Measurements from ENCODE around the gene UBE4A. TPM values are rescaled to one million over a fixed set of nuclear protein-coding genes. Genes with fewer than 3 reads are reported as not detected.

The UBE4A gene, protein sequence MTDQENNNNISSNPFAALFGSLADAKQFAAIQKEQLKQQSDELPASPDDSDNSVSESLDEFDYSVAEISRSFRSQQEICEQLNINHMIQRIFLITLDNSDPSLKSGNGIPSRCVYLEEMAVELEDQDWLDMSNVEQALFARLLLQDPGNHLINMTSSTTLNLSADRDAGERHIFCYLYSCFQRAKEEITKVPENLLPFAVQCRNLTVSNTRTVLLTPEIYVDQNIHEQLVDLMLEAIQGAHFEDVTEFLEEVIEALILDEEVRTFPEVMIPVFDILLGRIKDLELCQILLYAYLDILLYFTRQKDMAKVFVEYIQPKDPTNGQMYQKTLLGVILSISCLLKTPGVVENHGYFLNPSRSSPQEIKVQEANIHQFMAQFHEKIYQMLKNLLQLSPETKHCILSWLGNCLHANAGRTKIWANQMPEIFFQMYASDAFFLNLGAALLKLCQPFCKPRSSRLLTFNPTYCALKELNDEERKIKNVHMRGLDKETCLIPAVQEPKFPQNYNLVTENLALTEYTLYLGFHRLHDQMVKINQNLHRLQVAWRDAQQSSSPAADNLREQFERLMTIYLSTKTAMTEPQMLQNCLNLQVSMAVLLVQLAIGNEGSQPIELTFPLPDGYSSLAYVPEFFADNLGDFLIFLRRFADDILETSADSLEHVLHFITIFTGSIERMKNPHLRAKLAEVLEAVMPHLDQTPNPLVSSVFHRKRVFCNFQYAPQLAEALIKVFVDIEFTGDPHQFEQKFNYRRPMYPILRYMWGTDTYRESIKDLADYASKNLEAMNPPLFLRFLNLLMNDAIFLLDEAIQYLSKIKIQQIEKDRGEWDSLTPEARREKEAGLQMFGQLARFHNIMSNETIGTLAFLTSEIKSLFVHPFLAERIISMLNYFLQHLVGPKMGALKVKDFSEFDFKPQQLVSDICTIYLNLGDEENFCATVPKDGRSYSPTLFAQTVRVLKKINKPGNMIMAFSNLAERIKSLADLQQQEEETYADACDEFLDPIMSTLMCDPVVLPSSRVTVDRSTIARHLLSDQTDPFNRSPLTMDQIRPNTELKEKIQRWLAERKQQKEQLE
- 100 to 1,000 TPM in 1 of 12 donors, 10 to 100 TPM in 11; 20.3 to 160 (median 25.9) TPM for polyA plus RNA-seq (ENCODE audit: insufficient read length in 12 of 12)
- long read RNA-seq, donor 1, partial matches to known transcripts: 47 of 47 reads
- long read RNA-seq, donor 1, other reads (novel, unspliced or antisense): 0 of 47 reads
- long read RNA-seq, donor 2, full-length matches to known transcripts: 1 of 1 reads
- long read RNA-seq, donor 2, partial matches to known transcripts: 0 of 1 reads
- long read RNA-seq, donor 2, other reads (novel, unspliced or antisense): 0 of 1 reads
- long read RNA-seq, donor 3: 0 reads
- long read RNA-seq, donor 4: 0 reads
- long read RNA-seq, donor 5: 0 reads
- long read RNA-seq, donor 6: 0 reads
- long read RNA-seq, donor 7: 0 reads
- long read RNA-seq, donor 8, full-length matches to known transcripts: 2 of 51 reads
- long read RNA-seq, donor 8, partial matches to known transcripts: 49 of 51 reads
- long read RNA-seq, donor 8, other reads (novel, unspliced or antisense): 0 of 51 reads
- long read RNA-seq, donor 9: 0 reads
- long read RNA-seq, donor 10, full-length matches to known transcripts: 2 of 2 reads
- long read RNA-seq, donor 10, partial matches to known transcripts: 0 of 2 reads
- long read RNA-seq, donor 10, other reads (novel, unspliced or antisense): 0 of 2 reads
- long read RNA-seq, donor 11, full-length matches to known transcripts: 2 of 8 reads
- long read RNA-seq, donor 11, partial matches to known transcripts: 6 of 8 reads
- long read RNA-seq, donor 11, other reads (novel, unspliced or antisense): 0 of 8 reads

DNA sequence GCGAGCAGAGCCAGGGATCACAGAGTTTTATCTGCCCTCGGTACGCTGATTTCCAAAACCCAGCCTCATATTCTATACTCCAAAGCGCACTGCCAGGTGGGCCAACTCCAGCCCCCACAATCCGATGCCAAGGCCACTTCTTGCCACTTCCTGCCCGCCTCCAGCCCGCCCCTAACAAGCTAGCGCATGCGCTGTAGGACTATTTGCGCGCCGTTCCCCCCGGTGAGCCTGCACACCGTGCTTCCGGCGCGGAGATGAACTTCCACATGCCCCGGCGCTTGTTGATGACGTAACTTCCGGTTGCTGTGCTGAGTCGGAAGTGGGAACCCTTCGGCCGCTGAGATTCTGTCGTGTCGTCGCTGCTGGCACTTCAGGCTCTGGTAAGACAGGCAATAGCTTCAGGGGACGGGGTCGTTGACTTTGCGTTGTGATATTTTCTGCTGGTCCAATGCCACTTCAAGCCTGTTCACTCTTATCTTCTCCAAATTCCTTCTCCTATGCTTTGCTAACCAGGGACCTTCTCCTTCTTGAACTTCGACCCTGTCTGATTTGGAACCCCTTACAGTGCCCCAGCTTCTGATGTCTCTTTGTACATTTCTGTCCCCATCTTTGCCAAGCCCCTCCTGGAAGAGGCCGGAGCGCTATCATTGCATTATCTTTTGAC, at the start of gene UBE4A:
Gene UBE4A (plus strand): TSS at position 306 of the 664 bp plus-strand sequence. CDS start 5,481 bp downstream, outside the sequence.
- DNase-seq: peak; percentile 95

DNA sequence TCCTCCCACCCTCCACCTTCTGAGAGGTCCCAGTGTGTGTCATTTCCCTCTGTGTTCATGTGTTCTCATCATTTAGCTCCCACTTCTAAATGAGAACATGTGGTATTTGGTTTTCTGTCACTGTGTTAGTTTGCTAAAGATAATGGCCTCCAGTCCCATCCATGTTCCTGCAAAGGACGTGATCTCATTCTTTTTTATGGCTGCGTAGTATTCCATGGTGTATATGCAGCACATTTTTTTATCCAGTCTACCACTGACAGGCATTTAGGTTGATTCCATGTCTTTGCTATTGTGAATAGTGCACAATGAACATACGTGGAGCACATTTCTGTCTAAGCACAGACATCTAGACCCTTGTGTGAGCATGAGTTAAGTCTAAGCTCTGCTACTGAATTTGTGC, 49.1 kb upstream of the UBE4A start:
- DNase-seq: no peak

DNA sequence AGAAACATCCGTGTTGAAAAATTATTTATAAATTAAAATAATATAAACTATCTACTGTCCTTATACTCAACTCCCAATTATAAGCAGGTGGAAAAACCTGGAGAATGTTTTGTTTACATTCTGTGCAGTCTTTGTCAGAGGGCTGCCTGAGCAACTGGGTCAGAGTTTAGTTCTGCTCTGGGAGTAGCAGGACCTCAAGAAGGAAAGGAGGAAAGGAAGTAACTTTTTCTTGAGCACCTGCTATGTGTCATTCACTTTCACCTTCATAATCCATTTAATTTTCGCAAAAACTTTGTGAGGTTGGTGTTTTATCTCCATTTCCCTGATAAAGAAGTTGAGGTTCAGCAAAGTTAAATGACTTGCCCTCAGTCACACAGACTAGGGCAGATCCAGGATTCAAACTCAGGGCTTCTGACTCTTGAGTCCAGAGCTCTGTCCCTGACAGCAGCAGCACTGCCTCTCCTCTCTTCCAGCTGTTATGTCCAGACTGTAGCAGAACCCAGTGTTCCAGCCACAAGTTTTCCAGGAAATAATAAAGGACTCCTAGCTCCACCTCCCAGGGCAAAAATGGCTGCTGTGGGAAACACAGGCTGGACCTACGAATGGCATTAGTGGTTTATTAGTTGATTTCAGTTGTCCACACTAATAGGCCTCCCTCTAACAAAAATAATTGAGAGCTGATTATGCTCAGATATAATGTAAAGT, 48.5 kb upstream of the UBE4A start:
- no peak for DNase-seq

DNA sequence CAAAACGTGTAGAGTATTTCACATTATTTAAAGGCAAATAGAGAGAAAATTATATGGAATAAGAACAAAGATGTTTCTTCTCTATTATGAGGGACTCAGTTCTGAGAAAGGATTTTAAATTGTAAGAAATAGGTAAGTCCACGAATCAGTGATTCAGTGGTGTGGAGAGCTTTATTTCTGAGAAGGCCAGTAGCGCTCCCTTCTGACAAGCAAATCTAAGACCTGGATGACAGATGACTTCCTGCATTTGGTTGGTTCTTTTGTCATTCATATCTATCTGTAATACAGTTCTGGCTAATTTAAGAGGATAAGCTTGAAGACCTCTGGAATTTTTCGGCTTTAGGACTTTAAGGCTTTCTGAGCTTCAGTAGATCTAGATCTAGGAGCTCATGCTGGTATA, 47.9 kb upstream of the UBE4A start:
- no peak for DNase-seq

DNA sequence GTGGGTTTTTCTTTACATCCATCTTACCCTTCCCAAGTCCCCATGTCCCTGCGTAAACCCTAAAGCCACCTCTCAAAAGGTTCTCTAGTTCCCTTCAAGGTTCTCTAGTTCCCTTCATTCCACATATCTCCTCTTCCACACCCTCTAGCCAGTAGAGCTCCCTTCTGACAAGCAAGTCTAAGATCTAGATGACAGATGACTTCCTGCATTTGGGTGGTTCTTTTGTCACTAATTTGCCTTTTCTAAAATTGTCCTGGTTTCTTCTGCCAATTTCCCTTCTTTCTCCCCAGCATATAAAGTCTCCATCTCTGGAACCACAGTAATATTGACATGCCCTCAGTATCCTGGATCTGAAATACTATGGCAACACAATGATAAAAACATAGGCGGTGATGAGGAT, 47.1 kb upstream of the UBE4A start:
- no peak for DNase-seq

DNA sequence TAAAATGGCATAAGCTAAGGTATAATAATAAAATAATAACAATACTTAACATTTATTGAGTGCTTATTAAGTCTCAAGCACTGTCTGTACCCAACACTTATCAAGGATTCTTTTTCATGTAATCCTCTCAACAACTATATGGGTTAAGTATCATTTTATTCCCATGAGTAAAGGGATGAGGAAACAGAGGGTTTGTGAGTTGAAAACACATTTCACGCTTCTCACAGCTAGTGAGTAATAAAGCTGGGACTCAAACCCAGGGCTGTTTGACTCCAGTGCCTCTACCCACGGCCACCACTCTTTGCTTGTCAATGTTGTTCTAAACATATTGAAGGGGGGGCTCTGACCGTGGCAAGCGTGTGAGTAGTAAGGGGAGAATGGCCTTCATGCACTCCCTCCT, 46.2 kb upstream of the UBE4A start:
- DNase-seq: no peak

DNA sequence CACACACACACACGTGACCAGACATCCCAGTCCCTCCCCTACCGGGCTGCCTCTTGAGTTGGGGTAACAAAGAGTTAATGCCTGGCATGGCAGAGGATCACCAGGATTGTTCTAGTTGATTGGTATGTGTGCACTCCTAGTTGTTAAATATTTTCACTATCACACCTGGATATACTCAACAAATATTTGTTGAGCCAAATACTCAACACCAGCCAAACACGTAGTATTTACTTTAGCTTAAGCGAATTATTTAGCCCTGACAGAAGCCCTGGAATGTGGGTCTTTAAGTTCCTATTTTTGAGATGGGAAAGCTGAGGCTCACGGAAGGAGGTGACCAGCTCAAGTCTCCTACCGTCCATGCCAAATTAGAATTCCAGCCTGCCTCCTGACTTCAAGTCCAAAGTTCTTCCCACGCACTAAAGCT, 44.4 kb upstream of the UBE4A start:
- DNase-seq: no peak

DNA sequence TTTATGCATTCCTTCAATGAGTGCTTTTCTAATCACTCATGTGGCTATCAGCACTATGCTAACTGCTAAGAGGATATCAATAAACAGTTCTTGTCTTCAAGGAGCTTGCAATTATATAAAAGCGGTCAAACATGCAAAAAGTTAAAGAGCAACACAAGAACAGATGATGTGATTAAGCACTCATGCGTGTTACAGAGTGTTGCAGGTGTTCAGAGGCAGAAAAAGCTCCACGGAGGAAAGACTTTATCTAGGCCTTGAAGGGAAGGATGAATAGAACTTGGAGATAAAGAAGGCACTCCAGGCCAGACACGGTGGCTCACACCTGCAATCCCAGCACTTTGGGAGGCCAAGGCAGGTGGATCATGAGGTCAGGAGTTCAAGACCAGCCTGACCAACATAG, 41.3 kb upstream of the UBE4A start:
- DNase-seq: no peak

DNA sequence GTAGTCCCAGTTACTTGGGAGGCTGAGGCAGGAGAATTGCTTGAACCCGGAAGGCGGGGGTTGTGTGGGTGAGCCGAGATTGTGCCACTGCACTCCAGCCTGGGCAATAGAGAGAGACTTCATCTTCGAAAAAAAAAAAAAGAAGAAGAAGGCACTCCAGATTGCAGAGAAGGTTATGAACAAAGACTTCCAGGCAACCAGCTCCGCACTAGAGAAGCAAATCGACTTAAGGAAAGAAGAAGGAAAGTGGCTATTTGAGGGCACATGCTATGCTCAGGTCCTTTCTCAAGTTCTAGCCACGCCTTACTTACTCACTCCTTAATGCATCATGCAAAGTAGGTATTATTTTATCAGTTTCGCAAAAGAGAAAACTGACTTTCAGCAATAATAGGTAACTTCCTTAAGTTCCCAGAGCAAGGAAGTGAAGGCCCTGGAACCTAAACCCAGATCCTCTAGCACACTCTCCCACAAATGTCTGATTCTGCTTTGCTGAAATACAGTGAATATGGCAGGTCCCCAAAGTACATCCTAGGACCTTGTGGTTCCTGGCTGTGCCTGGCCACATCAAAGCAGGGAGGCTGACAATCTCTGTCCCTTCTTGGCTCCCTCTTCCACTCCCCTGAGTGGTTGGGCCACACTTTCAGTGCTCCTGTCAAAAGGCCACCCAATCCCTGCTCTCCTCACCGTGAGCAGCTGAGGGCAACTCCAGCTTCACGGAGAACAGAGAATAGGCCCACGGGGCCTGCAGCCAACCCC, 40.6 kb upstream of the UBE4A start:
- DNase-seq: no peak

DNA sequence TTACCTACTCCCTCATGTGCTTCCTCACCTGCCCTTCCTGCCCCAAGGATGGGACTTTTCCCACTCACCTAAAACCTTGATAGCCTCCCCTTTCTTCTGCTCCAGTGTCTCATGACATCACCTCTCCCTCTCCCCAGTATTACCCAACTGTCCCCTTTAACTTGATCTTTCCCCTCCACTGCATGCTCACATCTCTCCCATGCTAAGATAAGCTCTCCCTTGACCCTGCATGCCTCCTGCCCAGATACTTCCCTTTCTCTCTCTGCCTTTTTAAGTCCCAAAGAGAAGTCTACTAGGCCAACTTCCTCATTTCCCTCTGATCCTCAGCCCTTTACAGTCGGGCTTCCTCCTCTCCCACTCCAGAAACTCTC, 40.1 kb upstream of the UBE4A start:
- DNase-seq: no peak

DNA sequence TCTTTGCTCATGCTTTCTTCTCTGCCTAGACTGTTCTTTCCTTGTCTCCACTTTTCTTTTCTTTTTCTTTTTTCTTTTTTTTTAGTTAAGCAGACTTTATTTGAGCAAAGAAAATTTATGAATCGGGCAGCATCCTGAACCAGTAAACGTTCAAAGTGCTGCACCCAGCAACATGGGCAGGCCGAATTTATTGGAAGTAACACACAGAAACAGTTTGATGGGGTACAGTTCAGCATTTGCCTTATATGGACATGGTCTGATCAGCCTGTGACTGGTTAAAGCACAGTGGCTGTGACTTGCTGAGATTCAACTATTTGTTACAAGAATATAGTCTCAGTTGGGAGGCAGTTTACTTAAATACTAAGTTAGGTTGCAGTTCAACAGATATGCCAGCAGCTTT, 38.9 kb upstream of the UBE4A start:
- no peak for DNase-seq

DNA sequence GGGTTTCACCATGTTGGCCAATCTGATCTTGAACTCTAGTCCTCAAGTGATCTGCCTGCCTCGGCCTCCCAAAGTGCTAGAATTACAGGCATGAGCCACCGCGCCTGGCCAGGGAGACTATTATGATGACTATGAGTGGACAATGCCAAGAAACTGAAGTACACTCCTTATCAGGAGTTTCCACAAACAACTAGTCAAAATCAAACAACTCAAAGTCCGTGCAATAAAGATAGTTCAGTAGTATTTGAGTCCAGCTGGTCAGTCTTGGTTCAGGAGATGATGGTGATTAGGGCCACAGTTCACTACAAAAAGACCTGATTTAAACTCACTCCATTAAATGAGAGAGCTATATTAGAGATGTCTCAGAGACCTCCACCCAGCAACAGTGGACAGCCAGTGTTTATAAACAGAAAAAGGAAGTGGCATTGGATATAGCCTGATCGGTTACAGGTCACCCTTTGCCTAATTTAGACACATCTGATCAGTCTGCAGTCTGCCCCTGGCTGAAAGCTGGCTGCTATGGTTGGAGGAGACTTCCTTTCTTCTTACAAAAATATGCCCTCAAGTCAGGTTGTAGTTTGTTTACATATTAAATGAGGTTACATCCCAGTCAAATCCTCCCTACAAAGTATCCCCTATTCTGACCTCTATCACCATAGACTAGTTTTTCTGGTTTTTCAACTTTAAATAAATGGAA, 37.9 kb upstream of the UBE4A start:
- no peak for DNase-seq

DNA sequence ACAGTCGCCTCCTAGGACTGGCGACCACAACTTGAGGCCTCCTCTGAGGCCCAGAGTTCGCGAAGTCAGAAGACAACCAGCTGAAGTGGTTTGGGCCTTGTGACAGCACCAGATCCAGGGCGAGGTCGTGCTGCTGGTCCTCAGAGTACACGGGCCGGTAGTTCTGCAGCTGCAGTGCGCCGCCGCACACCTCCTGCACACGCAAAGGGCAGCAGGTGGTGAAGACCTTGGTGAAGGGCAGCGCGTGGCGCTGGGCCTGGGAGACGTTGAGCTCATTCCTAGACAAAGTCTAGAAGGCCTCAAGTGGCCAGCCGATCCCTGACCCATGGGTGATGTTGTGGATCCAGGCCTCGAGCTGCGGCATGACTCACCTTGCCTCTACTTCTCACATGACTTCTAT, 36.7 kb upstream of the UBE4A start:
- no peak for DNase-seq

DNA sequence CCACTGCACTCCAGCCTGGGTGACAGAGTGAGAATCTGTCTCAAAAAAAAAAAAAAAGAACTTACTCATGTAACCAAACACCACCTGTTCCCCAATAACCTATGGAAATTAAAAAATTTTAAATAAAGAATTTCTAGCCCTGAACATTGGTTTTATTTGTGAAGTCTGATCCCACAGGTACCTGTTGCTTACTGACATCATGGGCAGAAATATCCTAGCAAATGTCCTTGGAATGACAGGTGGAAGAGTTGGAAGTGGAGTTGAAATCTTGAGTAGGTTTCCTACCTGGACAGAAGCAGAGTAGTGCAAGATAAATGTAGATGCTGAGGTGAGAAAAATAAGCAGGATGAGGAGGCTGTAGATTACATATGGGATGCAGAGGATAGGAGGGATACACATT, 34.1 kb upstream of the UBE4A start:
- no peak for DNase-seq

DNA sequence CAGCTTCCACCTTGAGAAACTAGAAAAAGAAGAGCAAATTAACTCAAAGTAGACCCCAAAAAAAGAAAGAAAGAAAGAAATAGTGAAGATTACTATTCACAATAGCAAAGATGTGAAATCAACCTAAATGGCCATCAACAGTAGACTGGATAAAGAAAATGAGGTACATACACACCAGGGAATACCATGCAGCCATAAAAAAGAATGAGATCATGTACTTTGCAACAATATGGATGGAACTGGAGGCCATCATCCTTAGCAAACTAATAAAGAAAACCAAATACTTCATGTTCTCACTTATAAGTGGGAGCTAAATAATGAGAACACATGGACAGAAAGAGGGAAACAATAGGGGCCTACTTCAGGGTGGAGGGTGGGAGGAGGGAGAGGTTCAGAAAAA, 30.7 kb upstream of the UBE4A start:
- no peak for DNase-seq

DNA sequence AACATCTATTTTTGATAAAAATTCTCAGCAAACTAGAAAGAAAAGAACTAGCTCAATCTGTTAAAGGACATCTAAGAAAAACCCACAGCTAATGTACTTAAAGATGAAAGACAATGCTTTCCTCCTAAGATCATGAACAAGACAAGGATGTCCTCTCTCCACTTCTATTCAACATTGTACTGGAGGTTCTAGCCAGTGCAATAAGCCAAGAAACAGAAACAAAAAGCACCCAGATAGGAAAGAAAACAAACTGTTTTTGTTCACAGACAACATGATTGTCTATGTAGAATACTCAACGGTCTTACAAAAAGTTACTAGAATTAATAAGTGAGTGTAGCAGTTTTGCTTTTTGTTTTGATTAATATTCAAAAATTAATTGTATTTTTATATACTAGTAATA, 24.7 kb upstream of the UBE4A start:
- DNase-seq: no peak

DNA sequence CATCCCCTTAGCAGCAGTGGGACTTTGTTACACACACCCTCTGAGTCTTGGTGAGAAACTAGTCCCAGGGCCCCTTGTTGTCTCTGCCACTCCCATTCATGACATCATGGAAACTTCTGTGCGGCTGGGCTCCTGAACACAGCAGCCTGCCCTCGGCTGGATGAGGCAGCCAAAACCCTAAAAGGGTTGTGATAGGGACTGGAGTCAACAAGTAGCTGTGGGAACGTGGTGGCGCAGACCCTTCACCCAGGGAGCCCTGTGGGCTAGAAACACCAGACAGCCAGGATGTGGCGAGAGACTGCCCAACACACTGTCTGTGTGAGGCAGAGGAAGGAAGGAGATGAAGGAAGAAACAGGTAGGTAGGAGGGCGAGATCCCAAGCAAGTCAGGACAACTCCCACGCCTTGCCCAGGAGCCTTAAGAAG, 20.8 kb upstream of the UBE4A start:
- DNase-seq: no peak

DNA sequence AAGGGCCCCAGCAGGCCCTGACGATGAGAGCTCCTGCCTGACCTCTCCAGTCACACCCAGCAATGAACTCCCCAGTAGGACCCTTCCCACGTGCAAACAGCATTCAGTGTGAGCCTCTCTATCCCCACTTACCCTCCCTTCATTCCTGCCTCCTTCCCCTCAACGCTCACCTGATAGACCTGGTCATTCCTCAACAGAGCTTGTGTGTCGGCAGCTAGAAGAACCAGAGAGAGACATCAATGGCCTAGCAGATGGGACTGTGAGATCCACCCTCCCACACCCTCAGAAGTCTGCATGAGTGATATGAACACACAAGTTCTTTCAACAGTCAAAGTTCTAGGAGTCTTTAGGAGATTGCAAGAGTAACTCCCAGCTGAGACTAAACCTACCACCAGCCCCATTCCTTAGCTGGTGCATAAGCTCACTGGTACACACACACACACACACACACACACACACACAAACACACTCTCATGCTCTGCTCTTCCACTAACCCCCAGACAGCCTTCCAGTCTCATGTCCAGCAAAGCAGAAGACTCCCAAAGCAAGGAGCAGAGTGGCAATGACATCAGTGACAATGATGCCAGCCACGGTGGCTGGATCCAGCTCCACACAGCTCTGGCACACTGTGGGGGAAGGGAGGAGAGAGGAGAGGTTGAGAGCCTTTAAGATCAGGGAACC, 20.0 kb upstream of the UBE4A start:
- no peak for DNase-seq
